Astrocyte of the cerebellum (primary cell): Measurements from ENCODE around the gene NUDT8.
"Not testable (repeated sequence)": the region's sequence is repeated elsewhere in the genome, so short reads cannot be mapped to it uniquely, and the experiment has no call there.

Experiments used
- DNase-seq: peaks from one replicate; pipeline ENCODE4 v3.0.0-alpha.2; 2011; ENCODE audit warnings: low read depth
- H3K4me3 ChIP-seq: 2 replicates; pipeline ENCODE4 v1.5.1; 2011; ENCODE audit warnings: mild to moderate bottlenecking, low read depth, low read length, moderate library complexity
- CTCF ChIP-seq: IDR thresholded peaks from 2 replicates; pipeline ENCODE4 v1.5.1; 2012; ENCODE audit warnings: low read length, low read depth, moderate library complexity, mild to moderate bottlenecking; ENCODE audit errors: missing control alignments
- in situ Hi-C: cut with HindIII; loops from 2 replicates; pipeline ENCODE4 v1.10.0; 2017; ENCODE audit warnings: low sequenced_read_pairs

The NUDT8 gene

GRCh38 chr11:67626970-67627369, 2.8 kb downstream of the NUDT8 start:
- DNase-seq = no peak
- no peak for TF ChIP-seq CTCF
- in situ Hi-C loops = no loop called here
- no peak overlapping the region for H3K4me3 ChIP-seq

- in situ Hi-C loops, H3K4me3 ChIP-seq, DNase-seq: not testable (repeated sequence)
Measured at GRCh38 chr11:67626131-67626833, 3.5 kb downstream of the NUDT8 start.

GRCh38 chr11:67623795-67624194, 5.9 kb downstream of the NUDT8 start:
- in situ Hi-C loops, DNase-seq: not testable (repeated sequence)

GRCh38 chr11:67622905-67623304, 6.8 kb downstream of the NUDT8 start:
- DNase-seq, in situ Hi-C loops: not testable (repeated sequence)

More at GRCh38 chr11:67623795-67624194, 5.9 kb downstream of the NUDT8 start:
- not testable (repeated sequence) for H3K4me3 ChIP-seq

GRCh38 chr11:67621928-67622327, 7.8 kb downstream of the NUDT8 start:
- DNase-seq, in situ Hi-C loops, H3K4me3 ChIP-seq: not testable (repeated sequence)

More at GRCh38 chr11:67622905-67623304, 6.8 kb downstream of the NUDT8 start:
- H3K4me3 ChIP-seq = not testable (repeated sequence)

GRCh38 chr11:67620621-67621020, 9.1 kb downstream of the NUDT8 start:
- in situ Hi-C loops, H3K4me3 ChIP-seq, DNase-seq: not testable (repeated sequence)

GRCh38 chr11:67619683-67620618, 9.8 kb downstream of the NUDT8 start:
- in situ Hi-C loops, H3K4me3 ChIP-seq, DNase-seq: not testable (repeated sequence)

GRCh38 chr11:67618901-67619659, 10.7 kb downstream of the NUDT8 start:
- in situ Hi-C loops, H3K4me3 ChIP-seq, DNase-seq: not testable (repeated sequence)

- DNase-seq = no peak
- in situ Hi-C loops = no loop called here
- no peak for TF ChIP-seq CTCF
- no peak overlapping the region for H3K4me3 ChIP-seq
Measured at GRCh38 chr11:67617243-67617953, 12.3 kb downstream of the NUDT8 start.
